Activated gamma-delta T cell treated with Interleukin-2 at 50 U/mL for 16 hours (primary cell): ENCODE data around the gene FLT3.

ENCODE experiments used
- DNase-seq: peaks from one replicate; pipeline ENCODE4 v3.0.0-alpha.2; 2020

The FLT3 gene

GRCh38 chr13:27955014-27955591 lies 145.3 kb downstream of the FLT3 start:
- DNase-seq, result no peak

DNA sequence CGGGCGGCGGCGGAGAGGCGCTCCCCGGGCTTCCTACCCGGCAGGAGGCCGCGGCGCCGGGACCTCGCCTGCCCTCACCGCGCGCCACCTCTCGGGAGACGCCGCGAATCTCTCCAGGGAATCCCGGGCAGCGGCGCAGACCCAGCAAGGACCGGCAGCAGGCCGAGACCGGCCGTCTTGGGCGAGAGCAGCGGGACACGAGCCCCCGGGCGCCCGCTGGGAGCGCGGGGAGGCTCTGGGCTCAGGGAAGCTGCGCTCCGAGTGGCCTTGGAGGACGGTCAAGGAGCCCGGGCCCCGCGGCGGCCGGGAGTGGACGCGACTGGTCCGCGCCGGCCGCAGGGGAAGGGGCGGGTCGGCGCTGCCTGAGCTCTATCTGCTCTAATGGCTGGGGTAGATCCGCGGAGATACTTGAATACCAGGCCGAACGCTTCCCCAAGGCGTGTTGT lies 145.9 kb downstream of the FLT3 start:
- DNase-seq, result no peak

GRCh38 chr13:27953676-27954405 lies 146.5 kb downstream of the FLT3 start:
- DNase-seq, result peak; percentile 40
